H9 (cell line): ENCODE results near the gene MACC1. TPM values are rescaled to one million over a fixed set of nuclear protein-coding genes. Genes with fewer than 3 reads are reported as not detected.

Source experiments
- DNase-seq: peaks from one replicate; pipeline ENCODE4 v3.0.0-alpha.2; 2017
- H2AFZ ChIP-seq: one replicate; pipeline ENCODE4 v1.6.1; 2013; ENCODE audit warnings: mild to moderate bottlenecking, low read length, control low read depth, moderate library complexity
- H2AK5ac ChIP-seq: 2 replicates; pipeline ENCODE4 v1.6.1; 2013; ENCODE audit warnings: low read length, control low read depth, mixed read lengths; ENCODE audit not compliant: insufficient read length
- H2BK120ac ChIP-seq: one replicate; pipeline ENCODE4 v1.6.1; 2013; ENCODE audit warnings: low read depth, mild to moderate bottlenecking, low read length, control low read depth, inconsistent platforms; ENCODE audit not compliant: poor library complexity, severe bottlenecking
- H2BK12ac ChIP-seq: 2 replicates; pipeline ENCODE4 v1.6.1; 2013; ENCODE audit warnings: low read length, control low read depth, mixed read lengths, low read depth; ENCODE audit not compliant: insufficient read length
- H2BK15ac ChIP-seq: 2 replicates; pipeline ENCODE4 v1.6.1; 2013; ENCODE audit warnings: low read depth, low read length, control low read depth
- H2BK20ac ChIP-seq: one replicate; pipeline ENCODE4 v1.6.1; 2013; ENCODE audit warnings: low read depth, mild to moderate bottlenecking, low read length, control low read depth, inconsistent platforms; ENCODE audit not compliant: poor library complexity, severe bottlenecking
- H2BK5ac ChIP-seq: 2 replicates; pipeline ENCODE4 v1.6.1; 2013; ENCODE audit warnings: low read length, control low read depth, mixed read lengths; ENCODE audit not compliant: insufficient read length
- H3K14ac ChIP-seq: 2 replicates; pipeline ENCODE4 v1.6.1; 2013; ENCODE audit warnings: low read length, control low read depth; ENCODE audit not compliant: insufficient read depth
- H3K18ac ChIP-seq: 2 replicates; pipeline ENCODE4 v1.6.1; 2013; ENCODE audit warnings: low read depth, mild to moderate bottlenecking, mixed read lengths, low read length, control low read depth; ENCODE audit not compliant: insufficient read length
- H3K23ac ChIP-seq: 2 replicates; pipeline ENCODE4 v1.6.1; 2013; ENCODE audit warnings: low read length, control low read depth, mixed read lengths, low read depth; ENCODE audit not compliant: insufficient read length
- H3K23me2 ChIP-seq: 2 replicates; pipeline ENCODE4 v1.6.1; 2013; ENCODE audit warnings: low read depth, mild to moderate bottlenecking, mixed read lengths, low read length, control low read depth; ENCODE audit not compliant: insufficient read length, poor library complexity, severe bottlenecking
- H3K27ac ChIP-seq: 2 replicates; pipeline ENCODE4 v1.5.1; 2013; ENCODE audit warnings: low read length, control low read depth, mixed read lengths, low read depth; ENCODE audit not compliant: insufficient read length
- H3K27me3 ChIP-seq: 2 replicates; pipeline ENCODE4 v1.6.1; 2013; ENCODE audit warnings: low read length, control low read depth, inconsistent platforms; ENCODE audit not compliant: insufficient read depth
- H3K4ac ChIP-seq: 2 replicates; pipeline ENCODE4 v1.6.1; 2013; ENCODE audit warnings: low read depth, mild to moderate bottlenecking, control low read depth, inconsistent platforms, low read length, moderate library complexity
- H3K4me1 ChIP-seq: 2 replicates; pipeline ENCODE4 v1.6.1; 2013; ENCODE audit warnings: low read length, control low read depth, inconsistent platforms; ENCODE audit not compliant: insufficient read depth
- H3K4me2 ChIP-seq: 2 replicates; pipeline ENCODE4 v1.6.1; 2013; ENCODE audit warnings: low read length, control low read depth, mixed read lengths; ENCODE audit not compliant: insufficient read length, insufficient read depth
- H3K56ac ChIP-seq: 2 replicates; pipeline ENCODE4 v1.6.1; 2013; ENCODE audit warnings: low read depth, mild to moderate bottlenecking, mixed read lengths, low read length, control low read depth; ENCODE audit not compliant: insufficient read length
- H3K79me1 ChIP-seq: 2 replicates; pipeline ENCODE4 v1.6.1; 2013; ENCODE audit warnings: low read depth, mild to moderate bottlenecking, moderate library complexity, low read length, control low read depth, inconsistent platforms; ENCODE audit not compliant: insufficient read depth, poor library complexity, severe bottlenecking
- H3K79me2 ChIP-seq: 2 replicates; pipeline ENCODE4 v1.6.1; 2013; ENCODE audit warnings: low read length, control low read depth, inconsistent platforms; ENCODE audit not compliant: insufficient read depth
- H3K9ac ChIP-seq: 2 replicates; pipeline ENCODE4 v1.6.1; 2013; ENCODE audit warnings: low read length, control low read depth, mixed read lengths; ENCODE audit not compliant: insufficient read length; ENCODE audit errors: extremely low read depth
- H3K9me3 ChIP-seq: one replicate; pipeline ENCODE4 v1.6.1; 2013; ENCODE audit warnings: low read depth, low read length, inconsistent platforms; ENCODE audit not compliant: control insufficient read depth
- H3T11ph ChIP-seq: one replicate; pipeline ENCODE4 v1.6.1; 2013; ENCODE audit warnings: mild to moderate bottlenecking, low read length, control low read depth, inconsistent platforms
- H4K20me1 ChIP-seq: one replicate; pipeline ENCODE4 v1.6.1; 2013; ENCODE audit not compliant: control insufficient read depth, insufficient read length, insufficient read depth
- H4K5ac ChIP-seq: 2 replicates; pipeline ENCODE4 v1.6.1; 2013; ENCODE audit warnings: low read depth, mild to moderate bottlenecking, mixed read lengths, low read length, control low read depth; ENCODE audit not compliant: insufficient read length
- H4K8ac ChIP-seq: replicated peaks from 2 replicates; pipeline ENCODE4 v1.6.1; 2013; ENCODE audit warnings: low read length, control low read depth, mixed read lengths, low read depth; ENCODE audit not compliant: insufficient read length
- H4K91ac ChIP-seq: 2 replicates; pipeline ENCODE4 v1.6.1; 2013; ENCODE audit warnings: low read depth, mild to moderate bottlenecking, moderate library complexity, mixed read lengths, low read length, control low read depth; ENCODE audit not compliant: insufficient read length
- H3K27ac Mint-ChIP-seq, 3 experiments: 2 replicates in 2 of 3; 3 replicates in 1 of 3; pipeline ENCODE4 v1.8.0; 2020 to 2021; ENCODE audit warnings: mixed read lengths in 3 of 3, mild to moderate bottlenecking in 1 of 3, moderate library complexity in 1 of 3
- H3K27me3 Mint-ChIP-seq: 2 replicates; pipeline ENCODE4 v1.8.0; 2021; ENCODE audit warnings: low read depth, mild to moderate bottlenecking, moderate library complexity, mixed read lengths
- H3K36me3 Mint-ChIP-seq, 3 experiments: 2 replicates in 2 of 3; 3 replicates in 1 of 3; pipeline ENCODE4 v1.8.0; 2020 to 2021; ENCODE audit warnings: low read depth in 3 of 3, mixed read lengths in 3 of 3; ENCODE audit not compliant: insufficient read depth in 1 of 3
- H3K4me1 Mint-ChIP-seq, 2 experiments: 2 replicates each; pipeline ENCODE4 v1.8.0; 2020; ENCODE audit warnings: mixed read lengths in 2 of 2
- H3K4me3 Mint-ChIP-seq, 2 experiments: 2 replicates in 1 of 2; 3 replicates in 1 of 2; pipeline ENCODE4 v1.8.0; 2020 to 2021; ENCODE audit warnings: mild to moderate bottlenecking in 2 of 2, mixed read lengths in 2 of 2, moderate library complexity in 1 of 2
- H3K9me3 Mint-ChIP-seq, 2 experiments: 2 replicates in 1 of 2; 3 replicates in 1 of 2; pipeline ENCODE4 v1.8.0; 2020; ENCODE audit warnings: mild to moderate bottlenecking in 2 of 2, mixed read lengths in 2 of 2, moderate library complexity in 1 of 2
- WGBS: extraction: QIAGEN DNeasy Blood & Tissue Kit; methylation state at CpG from one replicate; pipeline ENCODE4 v1.1.7; 2013; ENCODE audit warnings: missing lambda C conversion rate, low lambda C conversion rate, mixed read lengths; ENCODE audit not compliant: insufficient read length; ENCODE audit errors: extremely low coverage; 5-methylcytosine and 5-hydroxymethylcytosine counted together
- total RNA-seq: library from RNA; stranded (reverse); gene quantifications from 2 replicates; pipeline ENCODE4 v1.2.1, GENCODE V29; 2021
- TF ChIP-seq, protein P1 (sequence below): fragments of 200-600 bp; sonication (generic); conservative IDR thresholded peaks from 3 replicates; pipeline ENCODE4 v1.8.0; 2021; ENCODE audit warnings: antibody characterized with exemption, mild to moderate bottlenecking

MACC1 gene
- total RNA-seq, 1 experiment from 2014 or later, result 11.0 TPM

DNA sequence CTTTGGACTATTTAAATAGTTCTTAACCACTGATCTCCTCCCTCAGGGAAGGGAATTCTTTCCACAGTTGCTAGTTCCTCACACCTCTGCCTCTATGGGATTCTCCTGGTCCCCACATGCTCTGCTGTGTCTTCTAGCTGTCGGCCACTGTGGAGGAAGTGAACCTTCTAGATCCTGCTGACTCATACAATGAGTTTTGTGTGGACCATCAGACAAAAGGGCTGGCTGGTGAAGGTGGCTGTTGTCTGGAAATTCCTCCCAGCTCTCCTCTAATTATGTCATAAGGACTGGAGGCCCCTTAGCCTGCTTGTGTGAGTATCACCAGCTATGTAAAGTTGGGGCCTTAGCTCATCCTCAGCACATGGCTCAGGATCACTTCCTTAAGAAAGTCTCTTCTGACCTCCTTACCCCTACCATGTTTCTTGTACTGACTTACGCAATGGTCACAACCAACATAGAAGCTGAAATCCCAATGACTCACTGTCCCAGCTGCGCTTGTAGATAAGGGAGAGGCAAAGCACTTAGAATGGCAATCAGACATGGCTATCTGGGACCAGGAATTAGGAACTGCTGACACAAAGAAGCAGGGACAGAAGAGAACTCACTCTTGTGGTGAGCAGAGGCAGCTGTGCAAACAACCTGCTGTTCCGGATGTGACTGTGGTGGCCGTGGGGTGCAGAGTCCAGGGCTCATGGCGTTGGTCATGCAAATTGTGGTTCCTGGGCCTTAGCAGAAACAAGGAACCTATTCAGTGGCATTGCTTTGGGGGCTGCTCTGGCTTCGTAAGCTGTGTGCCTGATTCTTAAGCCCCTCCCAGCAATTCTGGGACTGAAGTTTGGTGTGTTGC, 2.5 kb upstream of the MACC1 start:
- Histone ChIP-seq H3K79me1 (no peaks in the 10 kb centered on the region), H3K56ac (no peak overlapping the region), H4K20me1 (no peaks in the 10 kb centered on the region), H3K9ac (no peak overlapping the region), H2BK15ac (no peak overlapping the region), H2BK120ac (no peak overlapping the region), H2AFZ (no peak overlapping the region), H4K91ac (no peak overlapping the region), H3K4ac (no peak overlapping the region), H2BK12ac (peak overlapping the region; percentile 31), H3K27me3 (no peaks in the 10 kb centered on the region), H2AK5ac (peak overlapping the region; percentile 26), H3K27ac (no peak overlapping the region), H3K4me2 (no peak overlapping the region), H3K79me2 (no peaks in the 10 kb centered on the region), H4K5ac (no peak overlapping the region), H3K4me1 (peaks cover 9% of the 10 kb centered on the region; the same call in 1 of the 2 replicates), H3T11ph (no peak overlapping the region), H3K18ac (no peak overlapping the region), H2BK20ac (no peak overlapping the region), H3K23ac (no peak overlapping the region), H3K23me2 (no peaks in the 10 kb centered on the region), H3K9me3 (no peaks in the 10 kb centered on the region), H2BK5ac (no peak overlapping the region), H4K8ac (no peak overlapping the region), H3K14ac (peak overlapping the region; percentile 31; the same call in 1 of the 2 replicates)
- Mint-ChIP-seq H3K36me3 (no peaks in the 10 kb centered on the region), H3K4me1 (peaks cover 40 to 41% of the 10 kb centered on the region in 2 experiments), H3K27me3 (no peaks in the 10 kb centered on the region), H3K27ac (peak overlapping the region in 1 of 3 experiments; percentile 68; a peak in 4 of 7 replicates), H3K4me3 (no peak overlapping the region; a peak in 1 of 5 replicates), H3K9me3 (no peaks in the 10 kb centered on the region)
- DNase-seq, result peak; percentile 56
- TF ChIP-seq, protein P1, sequence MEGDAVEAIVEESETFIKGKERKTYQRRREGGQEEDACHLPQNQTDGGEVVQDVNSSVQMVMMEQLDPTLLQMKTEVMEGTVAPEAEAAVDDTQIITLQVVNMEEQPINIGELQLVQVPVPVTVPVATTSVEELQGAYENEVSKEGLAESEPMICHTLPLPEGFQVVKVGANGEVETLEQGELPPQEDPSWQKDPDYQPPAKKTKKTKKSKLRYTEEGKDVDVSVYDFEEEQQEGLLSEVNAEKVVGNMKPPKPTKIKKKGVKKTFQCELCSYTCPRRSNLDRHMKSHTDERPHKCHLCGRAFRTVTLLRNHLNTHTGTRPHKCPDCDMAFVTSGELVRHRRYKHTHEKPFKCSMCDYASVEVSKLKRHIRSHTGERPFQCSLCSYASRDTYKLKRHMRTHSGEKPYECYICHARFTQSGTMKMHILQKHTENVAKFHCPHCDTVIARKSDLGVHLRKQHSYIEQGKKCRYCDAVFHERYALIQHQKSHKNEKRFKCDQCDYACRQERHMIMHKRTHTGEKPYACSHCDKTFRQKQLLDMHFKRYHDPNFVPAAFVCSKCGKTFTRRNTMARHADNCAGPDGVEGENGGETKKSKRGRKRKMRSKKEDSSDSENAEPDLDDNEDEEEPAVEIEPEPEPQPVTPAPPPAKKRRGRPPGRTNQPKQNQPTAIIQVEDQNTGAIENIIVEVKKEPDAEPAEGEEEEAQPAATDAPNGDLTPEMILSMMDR, result no peak
- no CpG with 5 or more reads among the region's 7 CpGs for WGBS
